Pancreas (tissue), 10 donors: Measurements from ENCODE around the gene SCN10A. TPM values are rescaled to one million over a fixed set of nuclear protein-coding genes. Genes with fewer than 3 reads are reported as not detected.

Experiments
- ATAC-seq, 4 donors: fragments of 200-7000 bp; cut with Tn5 transposase; one replicate each; pipeline versions ENCODE4 v1.8.0 to v1.9.1; 2020; ENCODE audit warnings: mild to moderate bottlenecking in 4 of 4, moderate library complexity in 4 of 4
- DNase-seq, 6 donors: peaks; one replicate each; pipeline ENCODE4 v3.0.0-alpha.2; 2020
- FAIRE-seq: peaks from 2 replicates; lab custom pipeline; 2012; peaks lifted over from hg19 to GRCh38; lab: Jason Lieb, UNC
- H3K27ac ChIP-seq, 4 donors: fragments of 200-600 bp; sonication (generic); 1 replicate in 3 of 4; 2 replicates in 1 of 4; pipeline versions ENCODE4 v1.5.0 to v1.8.0; 2020
- H3K27me3 ChIP-seq, 4 donors: fragments of 200-600 bp; one replicate each; pipeline ENCODE4 v1.8.0; 2021
- H3K36me3 ChIP-seq, 3 donors: fragments of 200-600 bp; sonication (generic) in 1 of 3; one replicate each; pipeline versions ENCODE4 v1.5.0 to v1.8.0; 2020 to 2021
- H3K4me1 ChIP-seq, 3 donors: fragments of 200-600 bp; one replicate each; pipeline ENCODE4 v1.8.0; 2021
- H3K4me3 ChIP-seq, 4 donors: fragments of 200-600 bp; sonication (generic) in 2 of 4; one replicate each; pipeline versions ENCODE4 v1.5.0 to v1.8.0; 2020 to 2021
- H3K9me3 ChIP-seq, 4 donors: fragments of 200-600 bp; one replicate each; pipeline ENCODE4 v1.8.0; 2021
- WGBS, 2 donors: extraction: QIAGEN DNeasy Blood & Tissue Kit; methylation state at CpG; one replicate each; pipeline ENCODE4 v1.1.7; 2013; 5-methylcytosine and 5-hydroxymethylcytosine counted together
- intact Hi-C, 3 donors: fragments of 100-400 bp; cut with DNase I; formaldehyde crosslinking; loops; one replicate each; pipeline versions ENCODE4 v1.11.1 to v1.14.2; 2022
- polyA plus RNA-seq, 2 donors: library from polyadenylated mRNA; stranded (reverse); fragments of 200-250 nt; gene quantifications; one replicate each; pipeline ENCODE4 v1.2.3, GENCODE V29; 2013
- total RNA-seq, 6 donors: library from RNA; stranded (reverse); fragmentation: NEBNext Ultra II Directional in 4 of 6; extraction: Animal tissue kit (Norgen Biotek cat#: 25700) in 4 of 6; gene quantifications; one replicate each; pipeline versions ENCODE4 v1.2.1 to v1.2.4, GENCODE V29; 2021 to 2023
- TF ChIP-seq, protein P1 (sequence below), 4 donors: fragments of 200-600 bp; sonication (generic) in 3 of 4; IDR thresholded peaks; one replicate each; pipeline versions ENCODE4 v1.5.0 to v1.8.0; 2021; ENCODE audit warnings: antibody characterized with exemption in 4 of 4
- donor health status: healthy with polysubstance abuse.
- donor health status: DM: no; HTN: no; CAD: no; lungs with moderate emphysema.
- donor health status: DM: no; HTN: no; CAD: no.
- donor health status: control.
- donor health status: control.
- donor health status: Bipolar disorder and iron deficiency.
- donor health status: DM: yes; HTN: yes; CAD: no.
- donor health status: DM: no; HTN: no; CAD: no.
- donor health status: DM: no; HTN: no; CAD: no.
- donor health status: DM: yes; HTN: yes; CAD: no.

Gene SCN10A
- total and polyA plus RNA-seq, 8 donors = not detected

DNA sequence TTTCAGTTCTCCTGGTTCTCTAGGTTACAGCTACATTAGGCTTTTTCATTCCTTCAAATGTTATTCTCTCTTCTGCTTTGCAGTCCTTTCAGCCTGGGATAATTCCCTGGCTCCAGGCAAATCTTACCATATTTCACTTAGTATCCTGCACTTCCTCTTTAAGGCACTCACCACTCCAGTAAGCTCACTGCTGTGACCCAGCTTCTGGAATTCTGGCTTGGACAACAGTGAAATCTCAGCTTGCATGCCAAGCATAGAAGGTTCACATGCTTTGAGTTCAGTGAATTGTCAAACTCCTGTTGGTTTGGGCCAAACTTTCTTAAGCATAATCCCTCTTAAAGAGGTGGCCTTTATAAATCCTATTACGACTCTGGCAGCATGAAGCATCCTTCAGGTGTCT lies 69.4 kb downstream of the SCN10A start:
- ATAC-seq (no peak), DNase-seq (no peak), FAIRE-seq (no peak)
- TF ChIP-seq, protein P1, sequence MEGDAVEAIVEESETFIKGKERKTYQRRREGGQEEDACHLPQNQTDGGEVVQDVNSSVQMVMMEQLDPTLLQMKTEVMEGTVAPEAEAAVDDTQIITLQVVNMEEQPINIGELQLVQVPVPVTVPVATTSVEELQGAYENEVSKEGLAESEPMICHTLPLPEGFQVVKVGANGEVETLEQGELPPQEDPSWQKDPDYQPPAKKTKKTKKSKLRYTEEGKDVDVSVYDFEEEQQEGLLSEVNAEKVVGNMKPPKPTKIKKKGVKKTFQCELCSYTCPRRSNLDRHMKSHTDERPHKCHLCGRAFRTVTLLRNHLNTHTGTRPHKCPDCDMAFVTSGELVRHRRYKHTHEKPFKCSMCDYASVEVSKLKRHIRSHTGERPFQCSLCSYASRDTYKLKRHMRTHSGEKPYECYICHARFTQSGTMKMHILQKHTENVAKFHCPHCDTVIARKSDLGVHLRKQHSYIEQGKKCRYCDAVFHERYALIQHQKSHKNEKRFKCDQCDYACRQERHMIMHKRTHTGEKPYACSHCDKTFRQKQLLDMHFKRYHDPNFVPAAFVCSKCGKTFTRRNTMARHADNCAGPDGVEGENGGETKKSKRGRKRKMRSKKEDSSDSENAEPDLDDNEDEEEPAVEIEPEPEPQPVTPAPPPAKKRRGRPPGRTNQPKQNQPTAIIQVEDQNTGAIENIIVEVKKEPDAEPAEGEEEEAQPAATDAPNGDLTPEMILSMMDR (IDR thresholded peaks at IDR 0.05) = no peak
- Histone ChIP-seq H3K36me3 (no peaks in the 10 kb centered on the region), H3K27ac (no peak overlapping the region), H3K4me3 (no peak overlapping the region), H3K9me3 (no peaks in the 10 kb centered on the region), H3K4me1 (no peaks in the 10 kb centered on the region), H3K27me3 (no peaks in the 10 kb centered on the region)
- 69 to 76% methylated on average over 1 of the region's 1 CpG for WGBS, 2 donors
- intact Hi-C loops = no loop called here

DNA sequence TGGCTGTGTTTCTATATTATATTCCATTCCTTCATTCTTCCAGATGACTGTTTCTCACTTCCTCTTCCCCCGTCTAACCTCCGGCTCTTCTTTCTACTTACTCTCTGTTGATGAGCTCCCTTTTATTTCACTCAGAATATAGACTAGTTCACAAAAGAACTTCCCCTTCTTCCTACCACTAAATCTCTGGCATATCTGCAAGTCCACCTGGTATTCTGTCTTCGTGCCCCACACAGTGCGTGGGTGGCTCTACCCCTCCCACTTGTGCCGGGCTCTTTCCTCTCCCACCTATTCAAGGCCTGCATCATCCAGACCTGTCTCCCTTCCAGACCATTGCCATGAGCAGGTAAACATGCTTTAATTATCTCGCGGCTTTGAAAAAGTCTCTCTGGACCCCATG lies 73.0 kb downstream of the SCN10A start:
- no peak for DNase-seq
- intact Hi-C loops = no loop called here
- Histone ChIP-seq H3K36me3 (no peaks in the 10 kb centered on the region), H3K4me1 (no peaks in the 10 kb centered on the region), H3K27me3 (no peaks in the 10 kb centered on the region), H3K4me3 (no peak overlapping the region), H3K27ac (no peak overlapping the region), H3K9me3 (no peaks in the 10 kb centered on the region)
- no peak for FAIRE-seq
- 64 to 73% methylated on average over 7 of the region's 7 CpGs for WGBS, 2 donors
- ATAC-seq = no peak
- TF ChIP-seq, protein P1 (IDR thresholded peaks at IDR 0.05) = no peak

DNA sequence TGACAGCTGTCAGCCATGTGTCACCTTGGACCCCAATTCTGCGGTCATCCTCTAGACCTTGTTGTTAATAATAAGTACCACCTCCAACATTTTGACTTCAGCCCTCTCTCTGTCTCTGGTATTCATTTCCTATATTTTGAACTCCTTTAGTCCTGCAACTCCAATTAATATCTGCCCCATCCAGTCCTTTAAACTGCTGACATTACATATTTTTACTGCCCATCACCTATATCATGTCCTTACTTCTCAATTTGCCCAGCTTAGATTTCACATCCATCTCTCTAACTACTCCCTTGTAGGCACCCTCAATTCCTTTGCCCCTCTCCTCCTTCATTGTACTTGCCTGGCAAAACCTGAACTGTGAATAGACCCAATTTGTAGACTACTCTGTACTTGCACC lies 73.5 kb downstream of the SCN10A start:
- Histone ChIP-seq H3K9me3 (no peaks in the 10 kb centered on the region), H3K27me3 (no peaks in the 10 kb centered on the region), H3K4me3 (no peak overlapping the region), H3K4me1 (no peaks in the 10 kb centered on the region), H3K27ac (no peak overlapping the region), H3K36me3 (no peaks in the 10 kb centered on the region)
- FAIRE-seq = no peak
- DNase-seq = no peak
- intact Hi-C loops = no loop called here
- WGBS, 2 donors = 91 to 95% methylated on average over 1 of the region's 1 CpG
- TF ChIP-seq, protein P1 (IDR thresholded peaks at IDR 0.05) = no peak
- ATAC-seq = no peak

DNA sequence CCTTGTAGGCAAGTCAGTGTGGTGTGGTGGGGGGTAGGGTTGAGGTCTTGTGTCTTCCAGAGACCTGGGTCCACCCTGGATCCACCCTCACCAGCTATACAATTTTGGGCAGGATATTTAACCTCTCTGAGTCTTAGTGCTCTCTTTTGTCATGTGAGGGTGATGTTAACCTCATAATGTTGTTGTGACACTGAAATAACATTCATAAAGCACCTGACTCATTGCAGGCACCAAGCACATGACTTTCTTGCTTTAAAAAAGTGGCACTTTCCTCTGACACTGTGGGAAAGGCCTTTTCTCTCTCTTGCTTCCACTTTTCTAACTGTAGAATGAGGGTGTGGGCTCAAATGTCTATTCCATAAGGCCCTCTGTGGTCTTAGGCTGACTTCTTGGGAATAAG lies 75.5 kb downstream of the SCN10A start:
- DNase-seq = no peak
- ATAC-seq = no peak
- Histone ChIP-seq H3K9me3 (no peaks in the 10 kb centered on the region), H3K27me3 (no peaks in the 10 kb centered on the region), H3K4me3 (no peak overlapping the region), H3K36me3 (no peaks in the 10 kb centered on the region), H3K4me1 (no peaks in the 10 kb centered on the region), H3K27ac (no peak overlapping the region)
- intact Hi-C loops = no loop called here
- TF ChIP-seq, protein P1 (IDR thresholded peaks at IDR 0.05) = no peak
- no peak for FAIRE-seq

DNA sequence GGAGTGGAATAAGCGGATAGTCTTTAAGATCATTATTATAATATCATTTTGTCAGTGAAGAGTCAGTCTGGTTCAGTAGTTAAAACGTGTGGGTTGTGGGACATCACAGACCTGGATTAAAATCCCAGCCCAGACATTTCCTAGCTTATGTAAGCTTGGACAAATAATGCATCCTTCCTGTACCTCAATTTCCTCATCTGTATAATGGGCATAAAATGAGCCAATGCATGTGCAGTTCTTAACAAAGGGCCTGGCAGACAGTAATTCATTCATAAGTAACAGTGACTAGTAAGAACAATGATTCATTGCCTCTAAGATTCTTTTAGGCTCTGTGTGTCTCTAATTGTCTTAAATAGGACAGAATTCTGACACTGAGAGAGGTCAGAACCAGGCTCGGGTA lies 76.1 kb downstream of the SCN10A start:
- WGBS, 2 donors = 62 to 65% methylated on average over 3 of the region's 3 CpGs
- Histone ChIP-seq H3K4me1 (no peaks in the 10 kb centered on the region), H3K27ac (no peak overlapping the region), H3K4me3 (no peak overlapping the region), H3K9me3 (no peaks in the 10 kb centered on the region), H3K36me3 (no peaks in the 10 kb centered on the region), H3K27me3 (no peaks in the 10 kb centered on the region)
- ATAC-seq (no peak), DNase-seq (no peak), FAIRE-seq (no peak)
- intact Hi-C loops = no loop called here
- TF ChIP-seq, protein P1 (IDR thresholded peaks at IDR 0.05) = no peak
